SK-N-SH (cell line): ENCODE results near the gene PDE6D. TPM values are rescaled to one million over a fixed set of nuclear protein-coding genes. Genes with fewer than 3 reads are reported as not detected.

ENCODE experiments used
- CTCF ChIA-PET: fragments of 300-600, 350-600 bp; formaldehyde crosslinking; extraction: SDS; loops from one replicate; lab custom pipeline; 2021; lab: Yijun Ruan, JAX
- POLR2A ChIA-PET: fragments of 350-600 bp; sonication (Branson Sonifier 250); formaldehyde crosslinking; extraction: SDS; loops from one replicate; lab custom pipeline; 2020; ENCODE audit warnings: antibody characterized with exemption, inconsistent platforms; lab: Yijun Ruan, JAX
- DNase-seq: peaks from one replicate; pipeline ENCODE4 v3.0.0; 2012
- H2AFZ ChIP-seq: fragments of 200-600 bp; sonication (generic); 2 replicates; pipeline ENCODE4 v1.8.1; 2016; ENCODE audit warnings: antibody characterized with exemption, mild to moderate bottlenecking, low read depth
- H3F3A ChIP-seq: fragments of 200-600 bp; sonication (generic); replicated peaks from 2 replicates; pipeline ENCODE3; 2016; ENCODE audit warnings: antibody characterized with exemption, mild to moderate bottlenecking; ENCODE audit not compliant: insufficient read depth
- H3K27ac ChIP-seq, 2 experiments: fragments of 200-500 bp in 1 of 2; fragments of 200-600 bp in 1 of 2; sonication (Bioruptor generic) in 1 of 2; sonication (generic), shearing (Covaris generic) in 1 of 2; 2 replicates each; pipeline versions ENCODE4 v1.5.1 to v1.6.1; 2014 to 2016; ENCODE audit warnings: low read depth in 2 of 2, inconsistent platforms in 1 of 2, low read length in 1 of 2, mild to moderate bottlenecking in 1 of 2, mixed read lengths in 1 of 2
- H3K27me3 ChIP-seq: fragments of 200-600 bp; sonication (generic), shearing (Covaris generic); 2 replicates; pipeline ENCODE4 v1.6.1; 2016; ENCODE audit warnings: mixed run types; ENCODE audit not compliant: insufficient read depth
- H3K36me3 ChIP-seq, 2 experiments: fragments of 200-500 bp in 1 of 2; fragments of 200-600 bp in 1 of 2; sonication (Bioruptor generic) in 1 of 2; sonication (generic) in 1 of 2; replicated peaks in 1 of 2; 2 replicates each; pipeline versions ENCODE3 to v1.5.1; 2014 to 2016; ENCODE audit warnings: low read length in 1 of 2, mild to moderate bottlenecking in 1 of 2; ENCODE audit not compliant: insufficient read depth in 2 of 2, control insufficient read depth in 1 of 2
- H3K4me1 ChIP-seq, 2 experiments: fragments of 200-500 bp in 1 of 2; fragments of 200-600 bp in 1 of 2; sonication (Bioruptor generic) in 1 of 2; sonication (generic), shearing (Covaris generic) in 1 of 2; 2 replicates each; pipeline versions ENCODE4 v1.5.1 to v1.6.1; 2014 to 2016; ENCODE audit warnings: low read depth in 1 of 2, low read length in 1 of 2, mixed run types in 1 of 2; ENCODE audit not compliant: insufficient read depth in 2 of 2, control insufficient read depth in 1 of 2
- H3K4me2 ChIP-seq: fragments of 200-600 bp; sonication (generic), shearing (Covaris generic); 2 replicates; pipeline ENCODE4 v1.6.1; 2017; ENCODE audit warnings: mixed run types
- H3K4me3 ChIP-seq, 2 experiments: fragments of 200-500 bp in 1 of 2; fragments of 200-600 bp in 1 of 2; sonication (Bioruptor generic) in 1 of 2; sonication (generic), shearing (Covaris generic) in 1 of 2; 2 replicates each; pipeline versions ENCODE4 v1.5.1 to v1.8.1; 2014 to 2016; ENCODE audit warnings: low read depth in 2 of 2, inconsistent platforms in 1 of 2, low read length in 1 of 2, mild to moderate bottlenecking in 1 of 2, mixed read lengths in 1 of 2, moderate library complexity in 1 of 2
- H3K79me2 ChIP-seq: fragments of 200-600 bp; sonication (generic); 2 replicates; pipeline ENCODE4 v1.8.1; 2017; ENCODE audit warnings: mild to moderate bottlenecking; ENCODE audit not compliant: insufficient read depth
- H3K9ac ChIP-seq: fragments of 200-600 bp; sonication (generic); 2 replicates; pipeline ENCODE4 v1.6.1; 2017; ENCODE audit warnings: mixed run types
- H3K9me2 ChIP-seq: fragments of 200-600 bp; sonication (generic); 2 replicates; pipeline ENCODE4 v1.6.1; 2017; ENCODE audit warnings: mixed run types
- H3K9me3 ChIP-seq: fragments of 200-600 bp; sonication (generic); 2 replicates; pipeline ENCODE4 v1.6.1; 2017; ENCODE audit warnings: mixed run types, mild to moderate bottlenecking, moderate library complexity
- H4K20me1 ChIP-seq: fragments of 200-600 bp; sonication (generic); 2 replicates; pipeline ENCODE4 v1.6.1; 2017; ENCODE audit warnings: mild to moderate bottlenecking, mixed run types; ENCODE audit not compliant: insufficient read depth
- CHD2 ChIP-seq: fragments of 150-350 bp; IDR thresholded peaks from 2 replicates; pipeline ENCODE4 v1.6.1; 2018; ENCODE audit warnings: low read length; ENCODE audit not compliant: partially characterized antibody
- CTCF ChIP-seq: fragments of 200-600 bp; sonication (generic); IDR thresholded peaks from 2 replicates; pipeline ENCODE4 v1.6.1; 2017; ENCODE audit warnings: antibody characterized with exemption, mild to moderate bottlenecking, moderate library complexity
- EZH2phosphoT487 ChIP-seq: fragments of 200-600 bp; sonication (generic); IDR thresholded peaks from 2 replicates; pipeline ENCODE4 v1.6.1; 2017; ENCODE audit warnings: low read depth, mixed run types, mild to moderate bottlenecking, antibody characterized with exemption, moderate library complexity, borderline replicate concordance
- FOXJ3 ChIP-seq: sonication (generic); formaldehyde crosslinking; IDR thresholded peaks from 2 replicates; pipeline ENCODE4 v1.5.1; 2020; ENCODE audit warnings: mild to moderate bottlenecking, missing genetic modification reagents
- FOXM1 ChIP-seq: IDR thresholded peaks from 2 replicates; pipeline ENCODE4 v1.4.0; 2012; ENCODE audit warnings: low read depth, mild to moderate bottlenecking
- GATA2 ChIP-seq: sonication (generic); formaldehyde crosslinking; IDR thresholded peaks from 2 replicates; pipeline ENCODE4 v1.5.0; 2020; ENCODE audit warnings: mild to moderate bottlenecking, missing genetic modification reagents
- IRF3 ChIP-seq: fragments of 150-350 bp; IDR thresholded peaks from 2 replicates; pipeline ENCODE4 v1.6.1; 2016; ENCODE audit warnings: mild to moderate bottlenecking, low read depth, low read length
- MEF2A ChIP-seq: IDR thresholded peaks from 2 replicates; pipeline ENCODE4 v1.4.0; 2012; ENCODE audit warnings: low read depth, borderline replicate concordance
- MXI1 ChIP-seq: IDR thresholded peaks from 2 replicates; pipeline ENCODE4 v1.6.1; 2012; ENCODE audit warnings: mild to moderate bottlenecking, low read depth, low read length, improper control_type of control experiment
- NRF1 ChIP-seq: IDR thresholded peaks from 2 replicates; pipeline ENCODE4 v1.6.1; 2012; ENCODE audit warnings: low read depth, mild to moderate bottlenecking, low read length
- POLR2AphosphoS5 ChIP-seq: IDR thresholded peaks from 2 replicates; pipeline ENCODE4 v1.6.1; 2012; ENCODE audit warnings: low read depth, low read length
- RFX5 ChIP-seq: IDR thresholded peaks from 2 replicates; pipeline ENCODE4 v1.6.1; 2012; ENCODE audit warnings: mild to moderate bottlenecking, improper control_type of control experiment, low read length
- RXRA ChIP-seq: IDR thresholded peaks from 2 replicates; pipeline ENCODE4 v1.4.0; 2012; ENCODE audit warnings: low read depth, mild to moderate bottlenecking, borderline replicate concordance
- SMC3 ChIP-seq: IDR thresholded peaks from 2 replicates; pipeline ENCODE4 v1.6.1; 2012; ENCODE audit warnings: low read depth, low read length, improper control_type of control experiment
- TEAD4 ChIP-seq: IDR thresholded peaks from 2 replicates; pipeline ENCODE4 v1.4.0; 2012; ENCODE audit warnings: mild to moderate bottlenecking, borderline replicate concordance; ENCODE audit not compliant: insufficient read depth
- USF1 ChIP-seq: IDR thresholded peaks from 2 replicates; pipeline ENCODE4 v1.4.0; 2012; ENCODE audit warnings: low read depth, borderline replicate concordance
- USF2 ChIP-seq: fragments of 150-350 bp; IDR thresholded peaks from 2 replicates; pipeline ENCODE4 v1.6.1; 2017; ENCODE audit warnings: antibody characterized with exemption, low read length, low read depth, borderline replicate concordance
- YY1 ChIP-seq: IDR thresholded peaks from 2 replicates; pipeline ENCODE4 v1.4.0; 2012; ENCODE audit warnings: low read depth, mild to moderate bottlenecking
- WGBS: methylation state at CpG from one replicate; pipeline ENCODE4 v1.1.6; 2017; ENCODE audit warnings: low lambda C conversion rate; 5-methylcytosine and 5-hydroxymethylcytosine counted together
- polyA plus RNA-seq, 3 experiments: library from polyadenylated mRNA; depleted of rRNA; stranded (reverse); fragments of >200 nt; gene quantifications; 2 replicates each; pipeline ENCODE4 v1.2.3, GENCODE V29; 2012
- TF ChIP-seq, protein P1 (sequence below): IDR thresholded peaks from 2 replicates; pipeline ENCODE4 v1.4.0; 2012; ENCODE audit warnings: low read depth
- TF ChIP-seq, protein P2 (sequence below): IDR thresholded peaks from 2 replicates; pipeline ENCODE4; 2012

PDE6D gene
- polyA plus RNA-seq, 1 of the 3 experiments (the other 2 are of a cell fraction) = 33.9 TPM

GRCh38 chr2:231720987-231721966, 59.8 kb downstream of the PDE6D start (continued):
- TF ChIP-seq USF2 (no peak), RXRA (no peak), SMC3 (no peak), GATA2 (CRISPR knock-in tag) (no peak), YY1 (no peak)
- TF ChIP-seq, protein P1, sequence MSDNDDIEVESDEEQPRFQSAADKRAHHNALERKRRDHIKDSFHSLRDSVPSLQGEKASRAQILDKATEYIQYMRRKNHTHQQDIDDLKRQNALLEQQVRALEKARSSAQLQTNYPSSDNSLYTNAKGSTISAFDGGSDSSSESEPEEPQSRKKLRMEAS = no peak

DNA sequence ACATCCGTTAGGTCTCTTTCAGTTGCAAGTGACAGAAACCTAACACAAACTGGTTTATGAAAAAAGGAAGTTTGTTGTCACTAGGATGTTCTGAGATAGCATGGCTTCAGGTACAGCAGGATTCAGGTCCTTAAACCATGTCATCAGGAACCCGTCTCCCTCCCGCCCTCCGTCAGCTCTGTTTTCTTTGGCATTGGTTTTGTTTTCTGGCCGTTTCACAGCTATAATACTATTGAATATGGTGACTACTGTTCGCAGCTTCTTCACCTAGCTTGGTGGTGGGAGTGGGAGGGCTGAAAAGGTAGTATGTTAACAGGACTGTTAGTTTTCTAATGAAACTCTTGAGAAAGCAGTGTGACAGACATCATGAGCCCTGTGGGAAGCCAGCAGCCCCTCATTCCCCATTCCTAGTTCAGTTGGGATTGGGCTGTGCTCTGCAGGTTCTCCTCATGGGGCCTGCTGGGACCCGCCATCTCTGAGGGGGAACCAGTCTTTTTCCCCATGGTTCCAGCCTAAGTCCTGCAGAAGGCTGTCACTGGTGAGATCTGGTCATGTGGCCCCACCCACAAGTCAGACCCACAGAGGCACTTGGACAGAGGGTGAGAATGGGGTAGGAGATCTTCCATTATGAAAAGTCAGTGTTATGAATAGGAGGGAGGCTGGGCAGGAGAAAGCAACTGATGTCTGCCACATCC, 60.6 kb downstream of the PDE6D start:
- DNase-seq = no peak
- ChIA-PET POLR2A (no interaction called here), CTCF (interaction anchor here (1.1 to 34.6 kb wide), 3 partner anchors 8 to 157 kb away, joined by 3 to 1218 read pairs (median 5); no protein-coding TSS in a partner anchor)
- H3K4me2 ChIP-seq = no peak overlapping the region
- no peaks in the 10 kb centered on the region for H3K36me3 ChIP-seq
- no peak overlapping the region for H3K27ac ChIP-seq
- no peaks in the 10 kb centered on the region for H4K20me1 ChIP-seq
- H3K9me2 ChIP-seq = no peaks in the 10 kb centered on the region
- no peaks in the 10 kb centered on the region for H3K27me3 ChIP-seq
- H3F3A ChIP-seq = no peaks in the 10 kb centered on the region
- no peak overlapping the region for H2AFZ ChIP-seq
- 89% methylated on average over 6 of the region's 7 CpGs for WGBS
- H3K4me1 ChIP-seq = peaks cover 0 to 5% of the 10 kb centered on the region in 2 experiments; a peak in 1 of 4 replicates
- no peaks in the 10 kb centered on the region for H3K79me2 ChIP-seq
- H3K9me3 ChIP-seq = no peaks in the 10 kb centered on the region
- TF ChIP-seq USF1 (no peak), FOXM1 (no peak), MXI1 (no peak), CHD2 (no peak), IRF3 (no peak), CTCF (no peak), POLR2AphosphoS5 (no peak), FOXJ3 (no peak), EZH2phosphoT487 (no peak), RFX5 (no peak), MEF2A (no peak), NRF1 (no peak), TEAD4 (no peak), YY1 (no peak)
- TF ChIP-seq, protein P2, sequence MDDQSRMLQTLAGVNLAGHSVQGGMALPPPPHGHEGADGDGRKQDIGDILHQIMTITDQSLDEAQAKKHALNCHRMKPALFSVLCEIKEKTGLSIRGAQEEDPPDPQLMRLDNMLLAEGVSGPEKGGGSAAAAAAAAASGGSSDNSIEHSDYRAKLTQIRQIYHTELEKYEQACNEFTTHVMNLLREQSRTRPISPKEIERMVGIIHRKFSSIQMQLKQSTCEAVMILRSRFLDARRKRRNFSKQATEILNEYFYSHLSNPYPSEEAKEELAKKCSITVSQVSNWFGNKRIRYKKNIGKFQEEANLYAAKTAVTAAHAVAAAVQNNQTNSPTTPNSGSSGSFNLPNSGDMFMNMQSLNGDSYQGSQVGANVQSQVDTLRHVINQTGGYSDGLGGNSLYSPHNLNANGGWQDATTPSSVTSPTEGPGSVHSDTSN = no peak
- H3K9ac ChIP-seq = no peak overlapping the region
- H3K4me3 ChIP-seq = no peak overlapping the region
